ENCODE data around the gene GSTM1.
A peak's percentile ranks its signal among the peaks of the same experiment; 100 is the strongest.

GSTM1 gene

GRCh38 chr1:109653306-109653705, 34.3 kb upstream of the GSTM1 start:
- no peak for TF ChIP-seq CTCF (IDR thresholded peaks at IDR 0.05; ENCODE audit: extremely low read depth, insufficient read depth, missing control alignments)
- no peak for DNase-seq (ENCODE audit: low spot score)
- in situ Hi-C loops (cut with MboI; ENCODE audit: low pct_unique_long_range_greater_than_20kb, low sequenced_read_pairs, unreplicated experiment), result no loop called here

GRCh38 chr1:109654519-109654918, 33.1 kb upstream of the GSTM1 start:
- in situ Hi-C loops (cut with MboI; ENCODE audit: low pct_unique_long_range_greater_than_20kb, low sequenced_read_pairs, unreplicated experiment), result no loop called here
- no peak for DNase-seq (ENCODE audit: low spot score)
- TF ChIP-seq CTCF (IDR thresholded peaks at IDR 0.05; ENCODE audit: extremely low read depth, insufficient read depth, missing control alignments), result no peak

- in situ Hi-C loops (cut with MboI; ENCODE audit: low pct_unique_long_range_greater_than_20kb, low sequenced_read_pairs, unreplicated experiment), result no loop called here
- no peak for TF ChIP-seq CTCF (IDR thresholded peaks at IDR 0.05; ENCODE audit: extremely low read depth, insufficient read depth, missing control alignments)
- DNase-seq (ENCODE audit: low spot score), result peak; percentile 93
Observed at GRCh38 chr1:109655615-109656519, 31.8 kb upstream of the GSTM1 start, which contains the start of gene GSTM4. TSS of gene GSTM4 (plus strand) at chr1:109656099. CDS start at chr1:109656390, 291 bp downstream.

DNA sequence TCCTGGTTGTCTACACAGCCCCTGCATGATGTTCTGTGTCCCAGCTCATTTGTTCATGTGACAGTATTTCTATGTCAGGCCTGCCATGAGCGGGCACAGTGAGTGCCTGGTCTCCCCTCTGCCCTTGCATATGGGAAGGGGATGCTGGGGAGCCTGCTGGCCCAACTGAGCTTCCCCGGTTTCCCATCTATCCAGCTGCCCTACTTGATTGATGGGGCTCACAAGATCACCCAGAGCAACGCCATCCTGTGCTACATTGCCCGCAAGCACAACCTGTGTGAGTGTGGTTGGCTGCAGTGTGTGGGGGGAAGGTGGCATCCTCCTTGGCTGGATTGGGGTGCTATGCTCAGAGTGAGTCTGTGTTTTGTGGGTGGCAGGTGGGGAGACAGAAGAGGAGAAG, 30.2 kb upstream of the GSTM1 start:
- no peak for TF ChIP-seq CTCF (IDR thresholded peaks at IDR 0.05; ENCODE audit: extremely low read depth, insufficient read depth, missing control alignments)
- DNase-seq (ENCODE audit: low spot score), result no peak
- in situ Hi-C loops (cut with MboI; ENCODE audit: low pct_unique_long_range_greater_than_20kb, low sequenced_read_pairs, unreplicated experiment), result no loop called here

- no peak for DNase-seq (ENCODE audit: low spot score)
- TF ChIP-seq CTCF (IDR thresholded peaks at IDR 0.05; ENCODE audit: extremely low read depth, insufficient read depth, missing control alignments), result no peak
- in situ Hi-C loops (cut with MboI; ENCODE audit: low pct_unique_long_range_greater_than_20kb, low sequenced_read_pairs, unreplicated experiment), result no loop called here
Observed at GRCh38 chr1:109657970-109658369, 29.6 kb upstream of the GSTM1 start.

GRCh38 chr1:109658533-109659042, 29.0 kb upstream of the GSTM1 start:
- in situ Hi-C loops (cut with MboI; ENCODE audit: low pct_unique_long_range_greater_than_20kb, low sequenced_read_pairs, unreplicated experiment), result no loop called here
- TF ChIP-seq CTCF (IDR thresholded peaks at IDR 0.05; ENCODE audit: extremely low read depth, insufficient read depth, missing control alignments), result no peak
- no peak for DNase-seq (ENCODE audit: low spot score)

All from GM13977 (cell line).